GM18507 (cell line): ENCODE measurements around the gene FNDC8.

Experiments used
- DNase-seq: peaks from one replicate; pipeline ENCODE4 v3.0.0; 2011; ENCODE audit warnings: low read depth; ENCODE audit not compliant: insufficient read length; ENCODE audit errors: extremely low spot score
- FAIRE-seq: peaks from 2 replicates; lab custom pipeline; 2011; peaks lifted over from hg19 to GRCh38; lab: Jason Lieb, UNC

Gene FNDC8

GRCh38 chr17:35121315-35121714 lies at the start of gene FNDC8:
Gene FNDC8, plus strand, starts transcription at chr17:35121615. Its CDS starts 79 bp downstream, at chr17:35121694.
- no peak for FAIRE-seq
- no peak for DNase-seq

DNA sequence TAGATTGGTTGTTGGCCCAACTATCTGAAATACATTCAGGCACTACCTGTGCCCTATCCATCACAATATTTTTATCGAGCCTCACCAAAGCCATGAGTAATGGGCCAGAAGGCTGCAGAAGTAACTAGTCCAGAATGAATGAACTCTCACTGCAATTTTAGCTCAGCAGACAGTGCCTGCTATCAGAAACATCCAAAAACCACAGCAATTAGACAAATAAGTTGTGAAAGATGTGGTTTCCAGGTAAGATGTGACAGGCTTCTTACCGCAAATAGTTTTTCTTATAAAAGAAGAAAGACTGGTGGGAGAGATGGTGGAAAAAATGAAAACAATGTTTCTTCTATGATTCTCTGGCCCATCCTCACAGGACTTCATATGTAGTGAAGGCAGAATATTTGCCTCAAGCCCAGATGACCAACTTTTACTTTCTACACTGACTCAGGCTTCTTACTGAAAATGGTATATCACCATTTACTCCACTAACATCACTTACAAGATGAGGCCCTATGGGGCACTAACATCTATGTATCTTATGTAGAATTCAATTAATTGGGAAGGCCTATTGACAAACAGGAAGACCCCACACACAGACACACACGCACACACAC lies 48.1 kb upstream of the FNDC8 start:
- FAIRE-seq (peak; percentile 36), DNase-seq (no peak)

GRCh38 chr17:35073991-35074627 lies 47.3 kb upstream of the FNDC8 start:
- DNase-seq (no peak), FAIRE-seq (peak; percentile 21)

GRCh38 chr17:35074711-35075707 lies 46.4 kb upstream of the FNDC8 start:
- FAIRE-seq (no peak), DNase-seq (no peak)

DNA sequence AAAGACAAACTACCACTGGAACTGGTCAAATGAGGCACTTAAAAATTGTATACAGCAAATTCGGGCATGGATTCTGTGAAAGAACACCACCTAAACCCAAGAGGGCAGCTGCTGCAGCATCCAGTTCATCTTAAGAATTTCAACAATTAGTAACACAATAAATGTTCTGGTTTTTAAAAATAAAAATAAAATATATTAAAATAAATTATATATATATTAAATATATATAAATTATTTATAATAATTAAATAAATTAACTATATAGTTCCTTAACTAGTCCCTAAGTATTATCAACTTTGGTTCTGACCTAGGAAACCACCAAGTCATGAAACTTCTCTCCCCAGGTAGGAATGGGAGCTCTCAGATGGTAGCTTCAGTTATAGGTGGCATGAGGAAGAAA lies 44.5 kb upstream of the FNDC8 start:
- no peak for FAIRE-seq
- DNase-seq, result no peak

GRCh38 chr17:35079547-35080423 lies 41.6 kb upstream of the FNDC8 start:
- DNase-seq (no peak), FAIRE-seq (peak; percentile 24)

DNA sequence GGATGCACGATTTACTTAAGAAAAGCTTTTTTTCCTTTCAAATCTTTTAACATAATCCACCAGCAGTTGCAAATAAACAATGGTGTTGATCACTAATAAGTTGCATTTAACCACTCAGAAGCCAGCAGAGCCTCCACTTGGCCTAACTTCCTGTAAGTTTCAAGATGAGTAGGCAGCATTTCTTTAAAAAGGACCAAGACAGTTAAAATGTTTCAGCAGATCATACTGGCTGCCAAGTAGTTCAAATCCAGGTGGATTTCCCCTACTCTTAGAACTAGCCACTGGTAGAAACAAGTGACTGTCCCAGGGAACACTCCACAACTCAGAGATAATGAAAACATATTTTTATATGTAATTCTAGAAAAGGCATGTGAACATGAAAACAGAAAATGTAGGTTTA lies 40.9 kb upstream of the FNDC8 start:
- no peak for DNase-seq
- peak; percentile 91 for FAIRE-seq

DNA sequence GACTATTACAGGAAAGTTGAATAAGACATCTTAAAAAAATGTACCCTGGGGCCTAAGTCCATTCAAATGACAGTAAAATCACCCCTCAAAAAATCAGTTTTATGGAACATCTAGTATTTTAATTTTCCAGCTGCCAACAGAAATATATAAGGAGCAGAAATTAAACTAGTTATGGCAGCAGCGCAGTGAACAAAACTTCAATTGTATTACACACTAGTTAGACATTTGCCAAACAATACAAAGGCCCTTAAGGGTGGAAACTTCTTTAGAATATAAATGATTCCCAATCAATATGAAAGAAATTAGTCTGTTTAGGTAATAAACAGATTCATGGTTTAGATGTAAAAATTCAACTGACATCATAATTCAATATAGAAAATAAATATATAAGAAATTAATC lies 39.8 kb upstream of the FNDC8 start:
- FAIRE-seq (no peak), DNase-seq (no peak)

DNA sequence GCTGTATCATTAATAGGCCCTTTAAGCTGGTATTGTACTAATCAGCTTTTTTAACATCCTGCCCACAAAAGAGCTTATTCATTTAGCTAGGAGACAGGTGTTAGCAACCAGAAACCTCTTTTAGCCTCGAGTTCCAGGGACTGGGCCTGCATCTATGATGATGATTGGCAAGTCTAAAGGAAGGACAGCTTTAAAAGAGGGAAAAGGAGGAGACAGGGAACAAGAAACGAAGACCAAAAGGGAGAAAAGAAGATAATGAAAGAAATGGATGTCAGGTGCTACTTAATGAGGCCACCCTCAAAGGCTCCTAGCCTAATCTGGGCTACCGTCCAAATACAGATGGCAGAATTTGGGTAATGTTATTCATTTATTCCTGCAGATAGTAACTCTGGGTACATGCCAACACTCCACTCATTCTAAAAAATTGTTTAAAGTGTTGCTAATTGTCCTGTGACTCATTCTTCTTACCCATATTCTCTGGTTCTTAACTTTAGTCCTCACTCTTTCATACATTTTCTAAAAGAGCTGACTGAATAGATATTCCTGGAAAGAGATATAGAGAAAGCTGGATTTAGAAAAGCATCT lies 39.2 kb upstream of the FNDC8 start:
- FAIRE-seq (peak; percentile 75), DNase-seq (no peak)

DNA sequence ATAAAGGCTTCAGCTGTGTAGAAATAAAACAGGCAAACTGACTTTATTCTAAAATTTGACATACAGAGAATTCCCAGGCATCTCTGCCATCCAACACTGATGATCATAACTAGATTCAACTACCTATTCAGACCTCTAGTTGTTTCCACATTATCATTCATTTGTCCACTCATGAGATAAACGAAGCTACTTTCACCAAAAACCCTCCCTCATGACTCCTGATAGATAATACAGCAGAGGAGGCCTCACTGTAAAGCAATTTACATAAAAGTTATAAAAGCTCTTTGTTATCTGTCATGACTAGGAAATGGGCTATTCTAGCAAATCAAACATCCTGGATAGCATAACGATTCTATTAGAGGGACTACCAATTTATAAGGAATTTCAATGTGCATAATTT lies 38.3 kb upstream of the FNDC8 start:
- FAIRE-seq (no peak), DNase-seq (no peak)

DNA sequence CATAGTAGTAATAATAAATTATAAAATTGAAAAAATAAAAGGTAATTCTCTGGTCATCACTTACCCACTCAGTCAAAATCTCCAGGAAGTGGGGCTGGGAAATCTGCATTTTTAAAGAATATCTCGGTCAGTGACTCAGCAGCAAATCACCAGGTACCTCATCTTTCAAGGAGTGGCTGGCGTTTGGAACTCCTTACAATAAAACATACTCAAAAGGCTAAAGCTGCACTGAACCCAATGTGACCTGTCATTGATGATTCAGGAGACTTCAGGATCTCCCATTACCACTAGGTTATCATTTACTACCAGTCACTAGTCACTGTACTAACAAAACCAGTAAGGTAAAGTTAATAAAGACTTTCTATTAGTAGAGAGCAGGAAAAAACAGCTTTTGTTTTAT lies 36.4 kb upstream of the FNDC8 start:
- no peak for DNase-seq
- FAIRE-seq, result no peak

DNA sequence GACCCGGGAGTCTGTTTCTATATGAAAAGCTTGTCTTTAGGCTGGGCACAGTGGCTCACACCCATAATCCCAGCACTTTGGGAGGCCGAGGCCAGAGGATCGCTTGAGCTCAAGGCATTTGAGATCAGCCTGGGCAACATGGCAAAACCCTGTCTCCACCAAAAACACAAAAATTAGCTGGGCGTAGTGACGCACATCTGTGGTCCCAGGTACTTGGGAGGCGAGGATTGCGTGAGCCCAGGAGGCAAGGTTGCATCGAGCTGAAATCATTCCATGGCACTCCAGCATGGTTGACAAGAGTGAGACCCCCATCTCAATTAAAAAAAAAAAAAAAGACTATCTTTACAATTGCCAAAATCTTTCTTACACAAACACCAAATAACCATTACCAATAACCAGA lies 35.3 kb upstream of the FNDC8 start:
- DNase-seq (no peak), FAIRE-seq (no peak)

- DNase-seq (no peak), FAIRE-seq (no peak)
Observed at GRCh38 chr17:35086931-35087573, 34.4 kb upstream of the FNDC8 start.

DNA sequence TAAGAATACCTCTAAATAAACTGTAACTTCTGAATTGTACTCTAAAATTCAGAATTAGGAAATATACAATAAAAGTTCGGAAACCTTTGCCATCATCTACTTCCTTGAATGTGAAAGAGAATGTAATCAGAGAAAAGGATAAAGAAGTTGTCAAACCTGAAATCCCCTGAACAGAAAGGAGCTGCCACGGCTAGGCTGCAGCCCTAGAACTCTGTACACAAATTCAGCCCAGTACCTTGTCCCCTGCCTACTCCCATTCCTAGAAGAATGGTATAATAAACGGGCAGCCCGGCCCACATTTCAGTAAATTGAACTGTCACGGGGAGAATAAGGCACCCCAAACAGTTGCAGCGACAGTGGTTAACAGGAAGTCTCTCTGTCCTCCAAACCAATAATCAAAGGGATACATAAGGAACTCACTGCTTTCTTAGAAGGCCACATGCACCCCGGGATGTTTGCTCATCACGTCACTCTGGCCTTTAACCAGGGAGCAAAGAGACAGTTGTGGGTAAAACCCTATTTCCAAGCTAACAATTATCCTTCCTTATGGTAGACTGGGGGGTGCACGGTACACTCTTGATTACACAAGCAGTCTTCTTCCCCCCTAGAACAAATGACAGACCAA lies 33.6 kb upstream of the FNDC8 start:
- FAIRE-seq (no peak), DNase-seq (no peak)

DNA sequence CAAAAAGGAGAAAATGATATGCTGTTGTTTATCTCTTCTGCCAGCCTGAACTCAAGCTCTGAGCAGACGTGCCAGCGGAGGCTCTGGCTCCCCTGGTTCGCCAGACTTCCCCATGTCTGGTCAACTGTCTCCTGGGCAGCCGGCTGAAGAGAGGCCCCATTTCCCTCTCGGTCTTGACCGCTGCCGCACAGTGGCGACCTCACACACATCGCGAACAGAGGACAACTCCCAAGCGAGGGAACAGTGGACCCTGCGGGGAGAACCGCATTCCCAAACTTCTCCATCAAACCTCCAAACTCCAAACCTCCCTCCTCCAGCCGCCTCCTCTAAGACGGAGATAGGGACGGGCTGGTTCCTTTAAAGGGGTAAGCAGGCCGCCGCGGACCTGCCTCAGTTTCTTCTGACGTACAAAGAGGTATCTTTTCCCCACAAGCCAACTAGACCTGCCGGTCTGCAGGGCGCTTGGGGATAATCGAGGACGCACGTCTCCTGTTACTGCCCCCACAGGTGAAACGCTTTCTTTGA lies 33.0 kb upstream of the FNDC8 start:
- DNase-seq, result no peak
- FAIRE-seq, result peak; percentile 92

DNA sequence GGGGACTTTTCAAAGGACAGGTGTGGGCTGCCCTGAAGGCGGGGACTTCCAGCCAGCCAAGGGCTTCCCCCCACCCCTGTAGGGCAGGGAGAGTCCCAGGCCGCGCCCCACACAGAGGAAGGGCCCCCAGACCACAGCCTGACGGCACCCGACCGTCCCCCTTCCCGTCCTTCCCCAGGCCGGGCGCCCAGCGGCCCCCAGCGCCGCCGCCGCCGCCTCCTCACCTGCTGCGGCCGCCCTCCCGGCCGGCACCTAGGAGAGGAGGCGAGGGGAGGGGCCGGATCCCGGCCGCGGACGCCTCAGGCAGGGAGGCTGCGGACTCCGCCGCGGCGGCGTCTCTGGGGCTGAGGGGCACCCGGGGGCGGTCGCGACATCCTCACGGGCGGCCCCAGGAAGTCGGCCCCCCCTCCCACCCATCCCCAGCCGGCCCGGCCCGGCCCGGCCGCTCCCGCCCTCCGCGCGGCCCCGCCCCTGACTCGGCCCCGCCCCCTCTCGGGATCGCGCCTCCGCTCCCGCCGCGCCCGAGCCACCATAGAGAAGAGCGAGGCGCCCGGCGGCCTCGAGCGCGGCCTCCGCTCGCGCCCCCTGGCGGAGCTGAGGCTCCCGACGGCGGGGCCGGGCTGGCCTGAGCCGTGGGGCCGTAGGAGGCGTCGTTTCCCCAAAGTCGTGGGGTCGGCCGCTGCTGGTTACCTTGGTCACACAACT lies 32.4 kb upstream of the FNDC8 start:
- FAIRE-seq (no peak), DNase-seq (peak; percentile 74)

- DNase-seq (no peak), FAIRE-seq (no peak)
Observed at GRCh38 chr17:35089586-35090296, 31.7 kb upstream of the FNDC8 start.
